ENCODE measurements around the gene GADD45B.
A peak's percentile ranks its signal among the peaks of the same experiment; 100 is the strongest.
"Not testable (repeated sequence)": the region's sequence is repeated elsewhere in the genome, so short reads cannot be mapped to it uniquely, and the experiment has no call there.

The GADD45B gene

DNA sequence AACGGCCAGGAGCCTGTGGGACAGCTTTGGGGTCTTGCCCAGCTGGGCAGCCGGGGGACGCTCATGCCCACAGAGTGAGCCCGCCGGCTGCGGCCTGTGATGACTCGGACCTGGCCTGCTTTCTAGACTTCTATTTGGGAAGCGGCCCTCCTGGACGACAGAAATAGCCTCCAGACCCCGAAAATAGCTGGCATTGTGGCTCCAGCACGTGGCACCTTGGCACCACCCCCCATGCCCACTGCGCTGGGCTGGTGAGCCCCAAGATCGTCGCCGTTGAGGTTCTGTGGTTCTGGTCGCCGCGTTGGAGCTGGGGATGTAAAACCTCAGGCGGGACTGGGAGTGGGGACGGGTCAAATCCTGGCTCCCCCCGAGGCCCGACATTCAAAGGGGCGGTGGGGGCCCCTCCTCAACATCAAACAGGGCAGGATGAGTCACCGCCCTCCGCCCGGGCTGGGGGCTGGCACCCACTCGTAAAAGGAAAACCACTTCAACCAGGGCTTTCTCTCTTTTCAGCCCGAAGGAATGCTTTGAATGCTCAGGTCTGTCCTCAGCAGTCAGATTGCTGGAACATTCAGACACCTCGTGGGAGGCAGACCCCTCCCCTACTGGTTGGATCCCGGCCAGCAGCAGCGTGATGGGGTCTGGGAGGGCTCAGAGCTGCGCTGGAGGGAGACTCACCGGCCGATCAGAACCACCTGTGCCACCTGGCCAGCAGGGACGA is 42.1 kb downstream of the GADD45B start:
- H4K20me1 ChIP-seq (ENCODE audit: control insufficient read depth, insufficient read depth, low read depth, low read length): no peaks in the 10 kb centered on the region
- no peaks in the 10 kb centered on the region for H3K9me3 ChIP-seq (ENCODE audit: control insufficient read depth, insufficient read depth, low read length)
- H3K4me2 ChIP-seq (ENCODE audit: low read length): no peak overlapping the region
- no peaks in the 10 kb centered on the region for H3K27me3 ChIP-seq (ENCODE audit: control insufficient read depth, low read length)
- peaks cover 5% of the 10 kb centered on the region for H3K79me2 ChIP-seq (ENCODE audit: control insufficient read depth, low read length)
- TF ChIP-seq EZH2phosphoT487 (IDR thresholded peaks at IDR 0.05; ENCODE audit: borderline replicate concordance, low read length): no peak
- TF ChIP-seq, protein P1, sequence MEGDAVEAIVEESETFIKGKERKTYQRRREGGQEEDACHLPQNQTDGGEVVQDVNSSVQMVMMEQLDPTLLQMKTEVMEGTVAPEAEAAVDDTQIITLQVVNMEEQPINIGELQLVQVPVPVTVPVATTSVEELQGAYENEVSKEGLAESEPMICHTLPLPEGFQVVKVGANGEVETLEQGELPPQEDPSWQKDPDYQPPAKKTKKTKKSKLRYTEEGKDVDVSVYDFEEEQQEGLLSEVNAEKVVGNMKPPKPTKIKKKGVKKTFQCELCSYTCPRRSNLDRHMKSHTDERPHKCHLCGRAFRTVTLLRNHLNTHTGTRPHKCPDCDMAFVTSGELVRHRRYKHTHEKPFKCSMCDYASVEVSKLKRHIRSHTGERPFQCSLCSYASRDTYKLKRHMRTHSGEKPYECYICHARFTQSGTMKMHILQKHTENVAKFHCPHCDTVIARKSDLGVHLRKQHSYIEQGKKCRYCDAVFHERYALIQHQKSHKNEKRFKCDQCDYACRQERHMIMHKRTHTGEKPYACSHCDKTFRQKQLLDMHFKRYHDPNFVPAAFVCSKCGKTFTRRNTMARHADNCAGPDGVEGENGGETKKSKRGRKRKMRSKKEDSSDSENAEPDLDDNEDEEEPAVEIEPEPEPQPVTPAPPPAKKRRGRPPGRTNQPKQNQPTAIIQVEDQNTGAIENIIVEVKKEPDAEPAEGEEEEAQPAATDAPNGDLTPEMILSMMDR (IDR thresholded peaks at IDR 0.05; ENCODE audit: low read depth, low read length, poor library complexity, severe bottlenecking): no peak
- no peaks in the 10 kb centered on the region for H3F3A ChIP-seq (ENCODE audit: control insufficient read depth, insufficient read depth)
- H3K27ac ChIP-seq (ENCODE audit: low read depth, low read length): no peak overlapping the region
- H3K4me1 ChIP-seq (ENCODE audit: control insufficient read depth, low read length): peaks cover 14% of the 10 kb centered on the region
- H3K9me2 ChIP-seq (replicated peaks; ENCODE audit: control insufficient read depth, low read length): no peaks in the 10 kb centered on the region
- H3K4me3 ChIP-seq (ENCODE audit: low read length): no peak overlapping the region
- peaks cover 14% of the 10 kb centered on the region for H3K36me3 ChIP-seq (ENCODE audit: control insufficient read depth, low read length)

DNA sequence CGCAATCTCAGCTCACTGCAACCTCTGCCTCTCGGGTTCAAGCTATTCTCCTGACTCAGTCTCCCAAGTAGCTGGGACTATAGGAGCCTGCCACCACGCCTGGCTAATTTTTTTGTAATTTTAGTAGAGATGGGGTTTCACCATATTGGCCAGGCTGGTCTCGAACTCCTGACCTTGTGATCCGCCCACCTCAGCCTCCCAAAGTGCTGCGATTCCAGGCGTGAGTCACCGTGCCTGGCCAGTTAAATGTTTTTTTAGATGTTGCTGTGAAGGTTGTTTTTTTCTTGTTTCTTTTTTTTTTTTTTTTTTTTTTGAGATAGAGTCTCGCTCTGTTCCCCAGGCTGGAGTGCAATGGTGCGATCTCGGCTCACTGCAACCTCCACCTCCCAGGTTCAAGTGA is 42.9 kb downstream of the GADD45B start:
- not testable (repeated sequence) for H3K4me2 ChIP-seq (ENCODE audit: low read length); H3F3A ChIP-seq (ENCODE audit: control insufficient read depth, insufficient read depth); H3K27ac ChIP-seq (ENCODE audit: low read depth, low read length); H3K27me3 ChIP-seq (ENCODE audit: control insufficient read depth, low read length); H3K9me3 ChIP-seq (ENCODE audit: control insufficient read depth, insufficient read depth, low read length); H3K79me2 ChIP-seq (ENCODE audit: control insufficient read depth, low read length); H3K4me3 ChIP-seq (ENCODE audit: low read length); H4K20me1 ChIP-seq (ENCODE audit: control insufficient read depth, insufficient read depth, low read depth, low read length); H3K9me2 ChIP-seq (replicated peaks; ENCODE audit: control insufficient read depth, low read length)
- Histone ChIP-seq H3K36me3 (ENCODE audit: control insufficient read depth, low read length) (peaks cover 14% of the 10 kb centered on the region), H3K4me1 (ENCODE audit: control insufficient read depth, low read length) (peaks cover 23% of the 10 kb centered on the region)

DNA sequence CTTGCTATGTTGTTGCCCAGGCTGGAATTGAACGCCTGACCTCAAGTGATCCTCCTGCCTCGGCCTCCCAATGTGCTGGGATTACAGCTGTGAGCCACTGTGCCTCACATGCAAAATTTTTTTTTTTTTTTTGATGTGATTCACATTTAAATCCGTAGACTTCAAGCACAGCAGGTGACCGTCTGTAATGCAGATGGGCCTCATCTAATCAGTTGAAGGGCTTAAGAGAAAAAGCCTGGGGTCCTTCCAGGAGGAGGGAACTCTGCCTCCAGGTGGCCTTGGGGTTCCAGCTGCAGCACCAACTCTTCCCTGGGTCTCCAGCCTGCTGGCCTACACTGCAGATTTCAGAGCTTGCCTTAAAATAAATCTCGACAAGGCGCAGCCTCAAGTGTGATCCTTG is 43.6 kb downstream of the GADD45B start:
- Histone ChIP-seq H3K79me2 (ENCODE audit: control insufficient read depth, low read length) (peaks cover 8% of the 10 kb centered on the region), H3K4me1 (ENCODE audit: control insufficient read depth, low read length) (peaks cover 29% of the 10 kb centered on the region), H3K4me3 (ENCODE audit: low read length) (no peak overlapping the region), H3F3A (ENCODE audit: control insufficient read depth, insufficient read depth) (peaks cover 12% of the 10 kb centered on the region), H3K9me3 (ENCODE audit: control insufficient read depth, insufficient read depth, low read length) (no peaks in the 10 kb centered on the region), H4K20me1 (ENCODE audit: control insufficient read depth, insufficient read depth, low read depth, low read length) (no peaks in the 10 kb centered on the region; the same call in 1 of the 2 replicates), H3K27ac (ENCODE audit: low read depth, low read length) (no peak overlapping the region), H3K27me3 (ENCODE audit: control insufficient read depth, low read length) (no peaks in the 10 kb centered on the region), H3K4me2 (ENCODE audit: low read length) (no peak overlapping the region), H3K9me2 (replicated peaks; ENCODE audit: control insufficient read depth, low read length) (no peaks in the 10 kb centered on the region), H3K36me3 (ENCODE audit: control insufficient read depth, low read length) (peaks cover 18% of the 10 kb centered on the region)
- TF ChIP-seq, protein P1 (IDR thresholded peaks at IDR 0.05; ENCODE audit: low read depth, low read length, poor library complexity, severe bottlenecking): no peak
- no peak for TF ChIP-seq EZH2phosphoT487 (IDR thresholded peaks at IDR 0.05; ENCODE audit: borderline replicate concordance, low read length)

DNA sequence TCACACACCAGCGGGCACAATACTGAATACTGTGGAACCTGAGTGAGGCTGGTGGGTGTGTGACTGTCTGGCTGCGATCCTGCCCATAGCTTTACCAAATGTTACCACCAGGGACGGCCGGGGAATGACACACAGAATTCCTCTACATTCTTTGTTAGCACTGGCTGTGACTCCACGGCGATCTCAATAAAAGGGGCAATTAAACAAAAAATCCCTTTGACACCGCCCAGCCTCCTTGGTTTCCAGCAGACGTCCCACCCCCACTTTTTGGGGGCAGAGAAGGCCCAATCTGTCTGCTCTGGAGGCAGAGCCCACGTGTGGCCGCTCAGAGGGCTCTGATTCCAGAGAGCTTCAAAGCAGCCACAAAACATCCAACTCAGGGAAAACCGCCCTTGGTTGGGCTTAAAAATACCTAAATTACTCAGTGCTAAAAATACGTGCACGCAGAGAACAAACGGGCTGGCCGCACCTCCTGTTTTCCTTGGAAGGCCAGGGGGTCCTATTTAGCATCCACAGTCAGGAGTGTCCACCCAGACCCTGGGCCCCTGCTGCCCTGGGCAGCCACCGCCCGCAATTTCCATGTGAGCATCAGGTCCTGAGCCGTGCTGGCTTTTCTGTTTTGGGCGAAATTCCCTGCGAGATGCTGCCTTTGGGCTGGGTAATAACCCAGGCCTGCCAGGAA is 47.8 kb downstream of the GADD45B start:
- TF ChIP-seq EZH2phosphoT487 (IDR thresholded peaks at IDR 0.05; ENCODE audit: borderline replicate concordance, low read length): no peak
- TF ChIP-seq, protein P1 (IDR thresholded peaks at IDR 0.05; ENCODE audit: low read depth, low read length, poor library complexity, severe bottlenecking): no peak

More for the DNA sequence above, 47.8 kb downstream of the GADD45B start:
- Histone ChIP-seq H3K4me1 (ENCODE audit: control insufficient read depth, low read length) (peaks cover 58% of the 10 kb centered on the region), H3K27ac (ENCODE audit: low read depth, low read length) (peak overlapping the region; percentile 61), H3K36me3 (ENCODE audit: control insufficient read depth, low read length) (peaks cover 21% of the 10 kb centered on the region), H3F3A (ENCODE audit: control insufficient read depth, insufficient read depth) (peaks cover 24% of the 10 kb centered on the region), H3K4me2 (ENCODE audit: low read length) (peak overlapping the region; percentile 73; the same call in 1 of the 2 replicates), H3K9me3 (ENCODE audit: control insufficient read depth, insufficient read depth, low read length) (no peaks in the 10 kb centered on the region), H3K79me2 (ENCODE audit: control insufficient read depth, low read length) (peaks cover 20% of the 10 kb centered on the region), H3K4me3 (ENCODE audit: low read length) (no peak overlapping the region), H3K27me3 (ENCODE audit: control insufficient read depth, low read length) (no peaks in the 10 kb centered on the region), H3K9me2 (replicated peaks; ENCODE audit: control insufficient read depth, low read length) (no peaks in the 10 kb centered on the region), H4K20me1 (ENCODE audit: control insufficient read depth, insufficient read depth, low read depth, low read length) (peaks cover 3% of the 10 kb centered on the region; the same call in 1 of the 2 replicates)
